ENCODE data around the gene ZBTB17. TPM values are rescaled to one million over a fixed set of nuclear protein-coding genes. Genes with fewer than 3 reads are reported as not detected.
"Not testable (repeated sequence)": the region's sequence is repeated elsewhere in the genome, so short reads cannot be mapped to it uniquely, and the experiment has no call there.

ZBTB17 gene
- total RNA-seq, 2 donors from 2014 or later, result 14.8 to 27.5 TPM

GRCh38 chr1:15916916-15917315, 59.0 kb downstream of the ZBTB17 start:
- DNase-seq (ENCODE audit: low spot score), result no peak
- Histone ChIP-seq H3K4me1 (peaks cover 0 to 8% of the 10 kb centered on the region in 2 donors), H3K36me3 (peaks cover 50% of the 10 kb centered on the region), H3K27ac (peak overlapping the region; percentile 42 to 59), H3K4me3 (no peak overlapping the region), H3K9me3 (no peaks in the 10 kb centered on the region), H3K27me3 (no peaks in the 10 kb centered on the region)
- TF ChIP-seq CTCF (IDR thresholded peaks at IDR 0.05), result no peak

- Histone ChIP-seq H3K9me3 (no peaks in the 10 kb centered on the region), H3K36me3 (peaks cover 52% of the 10 kb centered on the region), H3K27ac (peak overlapping the region; percentile 42 to 59), H3K4me1 (peaks cover 0 to 8% of the 10 kb centered on the region in 2 donors), H3K4me3 (no peak overlapping the region), H3K27me3 (no peaks in the 10 kb centered on the region)
- TF ChIP-seq CTCF (IDR thresholded peaks at IDR 0.05), result no peak
- DNase-seq (ENCODE audit: low spot score), result no peak
These were observed 59.5 kb downstream of the ZBTB17 start for GRCh38 chr1:15916417-15916816.

GRCh38 chr1:15915991-15916390, 59.9 kb downstream of the ZBTB17 start:
- no peak for DNase-seq (ENCODE audit: low spot score)
- H3K4me3 ChIP-seq, result no peak overlapping the region
- H3K27ac ChIP-seq, result no peak overlapping the region
- H3K4me1 ChIP-seq, result peaks cover 0 to 8% of the 10 kb centered on the region in 2 donors
- no peaks in the 10 kb centered on the region for H3K27me3 ChIP-seq
- TF ChIP-seq CTCF (IDR thresholded peaks at IDR 0.05), result no peak
- peaks cover 52% of the 10 kb centered on the region for H3K36me3 ChIP-seq
- no peaks in the 10 kb centered on the region for H3K9me3 ChIP-seq

- not testable (repeated sequence) for DNase-seq (ENCODE audit: low spot score); H3K4me3 ChIP-seq; H3K9me3 ChIP-seq; H3K27me3 ChIP-seq; H3K4me1 ChIP-seq; H3K27ac ChIP-seq
- peaks cover 44% of the 10 kb centered on the region for H3K36me3 ChIP-seq
These were observed 62.3 kb downstream of the ZBTB17 start for GRCh38 chr1:15913607-15914006.

GRCh38 chr1:15911927-15912326, 64.0 kb downstream of the ZBTB17 start:
- Histone ChIP-seq H3K4me1 (peaks cover 0 to 6% of the 10 kb centered on the region in 2 donors), H3K9me3 (no peaks in the 10 kb centered on the region), H3K27ac (no peak overlapping the region), H3K27me3 (no peaks in the 10 kb centered on the region), H3K4me3 (no peak overlapping the region), H3K36me3 (peaks cover 41% of the 10 kb centered on the region)
- DNase-seq (ENCODE audit: low spot score), result no peak
- no peak for TF ChIP-seq CTCF (IDR thresholded peaks at IDR 0.05)

- H3K4me3 ChIP-seq, result no peak overlapping the region
- H3K36me3 ChIP-seq, result peaks cover 41% of the 10 kb centered on the region
- H3K27me3 ChIP-seq, result no peaks in the 10 kb centered on the region
- no peak overlapping the region for H3K27ac ChIP-seq
- no peak for TF ChIP-seq CTCF (IDR thresholded peaks at IDR 0.05)
- no peaks in the 10 kb centered on the region for H3K9me3 ChIP-seq
- no peak for DNase-seq (ENCODE audit: low spot score)
- no peaks in the 10 kb centered on the region for H3K4me1 ChIP-seq
These were observed 64.8 kb downstream of the ZBTB17 start for GRCh38 chr1:15911141-15911540.

All from right atrium auricular region (tissue), 2 donors.